ENCODE measurements around the gene HLCS.
"Not testable (repeated sequence)": the region's sequence is repeated elsewhere in the genome, so short reads cannot be mapped to it uniquely, and the experiment has no call there.

The HLCS gene

DNA sequence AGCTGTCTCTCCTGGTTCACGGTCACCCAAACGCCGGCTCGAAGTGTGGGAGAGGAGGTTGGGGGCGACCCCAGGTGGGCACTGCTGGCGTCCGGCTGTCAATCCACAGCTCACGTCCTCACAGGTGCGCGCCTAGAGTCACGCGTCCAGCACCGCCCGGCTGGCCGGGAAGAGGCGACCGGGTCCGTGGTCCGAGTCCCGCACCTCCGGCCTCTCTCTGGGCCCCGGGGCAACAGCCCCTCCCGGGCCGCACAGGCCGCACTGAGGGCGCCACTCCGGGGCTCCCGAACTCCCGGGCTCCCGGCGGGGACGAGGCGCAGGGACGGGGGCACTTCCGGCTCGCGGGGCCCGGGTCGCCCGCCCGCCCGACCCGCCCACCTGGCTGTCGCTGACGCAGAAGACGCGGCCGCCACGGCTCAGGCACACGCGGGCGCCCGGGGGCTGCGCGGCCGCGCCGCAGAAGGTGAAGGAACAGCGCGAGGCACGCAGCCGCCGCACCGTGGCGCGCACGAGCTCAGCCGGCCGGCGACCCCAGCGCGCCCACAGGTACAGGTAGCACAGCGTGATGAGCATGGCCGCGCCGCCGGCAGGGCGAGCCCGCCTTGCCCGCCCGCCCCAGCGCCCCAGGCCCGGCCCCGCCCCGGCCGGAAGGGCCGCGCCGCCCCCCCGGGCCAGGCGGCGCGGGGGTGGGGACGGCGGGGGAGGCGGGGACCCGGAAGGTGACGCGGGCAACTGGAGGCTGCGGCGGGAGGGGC, at the start of gene HLCS:
Gene HLCS, minus strand, starts transcription at position 604 of the 755 bp plus-strand sequence. Its CDS starts 31 bp downstream, at position 573.
- peak; percentile 77 for DNase-seq

DNA sequence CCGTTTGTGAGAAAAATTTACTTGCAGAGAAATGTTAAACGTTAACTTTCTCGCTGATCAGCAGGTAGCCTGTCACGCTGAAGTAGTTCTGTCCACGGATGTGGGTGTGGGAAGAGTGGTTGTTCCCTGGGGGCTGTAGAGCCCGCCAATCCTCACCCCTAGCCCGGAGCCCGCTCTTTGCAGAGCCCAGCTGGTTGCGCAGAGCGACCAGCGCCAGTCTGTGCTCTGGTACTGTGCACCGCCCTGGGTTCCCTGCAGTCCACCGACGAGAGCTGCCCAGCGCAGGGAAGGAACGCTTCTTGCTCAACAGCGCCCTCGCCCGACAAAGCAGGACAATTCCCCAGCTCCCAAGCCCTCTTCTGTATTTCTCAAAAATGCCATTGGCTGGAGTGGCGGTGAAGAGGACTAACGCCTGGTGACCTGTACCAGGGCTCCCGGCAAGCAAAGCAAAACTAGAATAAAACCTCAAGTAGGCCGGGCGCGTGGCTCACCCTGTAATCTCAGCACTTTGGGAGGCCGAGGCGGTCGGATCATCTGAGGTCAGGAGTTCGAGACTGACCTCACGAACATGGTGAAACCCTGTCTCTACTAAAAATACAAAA, 43.4 kb upstream of the HLCS start:
- peak; percentile 86 for DNase-seq

DNA sequence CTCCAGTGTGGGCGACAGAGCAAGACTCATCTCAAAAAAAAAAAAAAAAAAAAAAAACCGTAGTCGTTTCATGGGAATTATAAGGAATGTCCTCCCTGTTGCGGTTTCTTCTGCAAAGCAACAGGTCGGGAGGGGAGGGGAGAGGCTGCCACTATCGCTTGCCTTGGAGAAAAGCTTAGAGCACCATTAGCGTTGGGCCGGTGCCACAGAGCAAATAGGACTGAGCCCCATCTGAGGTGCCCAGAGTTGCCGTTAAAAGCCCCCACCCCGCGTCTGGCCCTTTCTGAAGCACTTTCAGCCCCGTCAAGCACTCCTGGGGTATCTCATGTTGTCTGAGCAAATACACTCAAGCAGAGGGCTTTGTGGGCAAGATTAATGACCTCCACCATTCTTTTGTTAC, 42.3 kb upstream of the HLCS start:
- DNase-seq, result peak; percentile 82

DNA sequence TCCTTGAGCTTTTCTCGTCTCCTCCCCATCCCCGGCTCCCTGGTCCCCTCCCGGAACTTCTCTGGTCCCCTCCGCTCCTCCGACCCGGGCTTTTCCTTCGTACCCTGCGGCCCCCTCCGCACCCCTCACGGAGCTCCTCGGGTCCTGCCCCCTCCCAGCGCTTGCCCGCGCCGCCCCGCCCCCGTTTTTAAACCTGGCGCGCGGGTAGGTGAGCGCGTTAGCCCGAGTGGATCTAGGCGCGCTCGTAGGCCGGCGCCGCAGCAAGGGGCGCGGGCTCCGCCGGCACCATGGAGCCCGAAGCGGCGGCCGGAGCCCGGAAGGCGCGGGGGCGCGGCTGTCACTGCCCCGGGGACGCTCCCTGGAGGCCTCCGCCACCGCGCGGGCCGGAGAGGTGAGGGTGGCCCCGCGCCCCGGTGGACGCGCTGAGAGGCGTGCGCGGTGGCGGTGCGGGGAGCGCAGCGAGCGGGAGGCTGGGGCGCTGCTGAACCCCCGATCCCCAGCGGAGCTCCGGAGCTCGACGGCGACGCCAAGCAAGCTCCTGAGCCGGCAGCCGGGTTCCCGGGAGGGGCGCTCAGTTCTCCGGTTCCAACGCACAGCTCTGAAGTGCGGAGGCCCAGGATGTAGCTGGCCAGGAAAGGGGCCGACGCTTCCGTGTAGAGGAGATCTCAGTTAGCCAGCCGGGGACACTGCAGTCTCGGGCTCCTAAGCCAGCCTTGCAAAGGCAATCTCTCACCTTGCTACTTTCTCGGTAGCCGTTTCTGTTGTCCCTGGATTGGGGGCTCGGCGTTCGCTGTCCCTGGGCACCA, 40.2 kb upstream of the HLCS start, which contains the start of gene RIPPLY3:
Gene RIPPLY3, plus strand, starts transcription at position 217 of the 806 bp plus-strand sequence. Its CDS starts 71 bp downstream, at position 288.
- DNase-seq, result peak; percentile 21

DNA sequence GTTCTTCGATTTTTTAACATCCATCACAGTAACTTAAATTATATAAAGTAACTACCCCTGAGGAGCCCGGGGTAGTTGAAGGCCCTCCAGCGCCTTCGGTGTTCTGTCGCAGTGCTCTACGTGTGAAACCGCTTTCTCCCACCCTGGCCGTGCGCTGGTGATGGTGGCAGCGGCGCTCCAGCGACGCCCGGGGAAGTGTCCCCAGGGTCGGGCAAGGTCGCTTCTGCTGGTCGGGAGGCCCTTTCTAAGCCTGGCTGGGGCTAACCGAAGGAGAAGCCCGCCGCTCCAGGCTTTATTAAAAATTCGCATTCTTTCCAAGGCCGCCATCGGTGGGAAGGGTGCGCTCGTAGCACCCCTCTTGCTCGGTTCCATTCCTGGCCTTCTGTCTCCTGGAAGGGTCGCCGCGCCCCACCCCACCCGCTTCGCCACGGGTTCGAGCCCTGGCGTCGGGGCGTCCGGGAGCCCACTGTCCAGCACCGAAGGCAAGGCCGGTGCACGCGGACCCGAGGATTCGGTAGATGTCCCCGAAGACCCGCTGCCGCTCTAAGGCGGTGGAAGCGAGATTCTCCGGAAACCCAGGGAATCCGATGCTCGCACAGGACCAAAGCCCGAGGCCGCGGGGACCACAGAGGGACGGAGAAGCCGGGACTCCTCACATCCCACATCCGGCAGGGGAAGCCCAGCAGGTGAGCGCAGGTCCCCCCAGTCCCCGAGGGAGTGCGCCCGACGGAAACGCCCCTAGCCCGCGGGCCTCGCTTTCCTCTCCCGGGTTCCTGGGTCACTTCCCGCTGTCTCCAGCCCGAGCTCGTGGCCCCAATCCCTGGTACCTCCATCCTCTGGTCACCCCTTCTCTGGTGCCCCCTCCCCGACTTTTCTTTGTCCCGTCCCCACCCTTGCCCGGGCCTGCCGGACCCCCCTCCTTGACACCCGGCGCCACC, 39.3 kb upstream of the HLCS start:
- DNase-seq, result no peak

DNA sequence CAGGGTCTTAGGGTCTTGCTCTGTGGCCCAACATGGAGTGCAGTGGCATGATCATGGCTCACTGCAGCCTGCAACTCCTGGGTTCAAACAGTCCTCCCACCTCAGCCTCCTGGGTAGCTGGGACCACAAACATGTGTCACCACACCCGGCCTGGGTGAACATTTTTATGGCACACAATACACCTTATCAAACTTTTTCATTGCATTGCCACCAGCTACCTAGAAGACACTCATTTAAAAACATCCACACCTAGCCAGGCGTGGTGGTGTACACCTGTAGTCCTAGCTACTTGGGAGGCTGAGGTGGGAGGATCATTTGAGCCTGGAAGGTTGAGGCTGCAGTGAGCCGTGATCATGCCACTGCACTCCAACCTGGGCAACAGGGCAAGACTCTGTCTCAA, 37.4 kb upstream of the HLCS start:
- DNase-seq, result not testable (repeated sequence)

DNA sequence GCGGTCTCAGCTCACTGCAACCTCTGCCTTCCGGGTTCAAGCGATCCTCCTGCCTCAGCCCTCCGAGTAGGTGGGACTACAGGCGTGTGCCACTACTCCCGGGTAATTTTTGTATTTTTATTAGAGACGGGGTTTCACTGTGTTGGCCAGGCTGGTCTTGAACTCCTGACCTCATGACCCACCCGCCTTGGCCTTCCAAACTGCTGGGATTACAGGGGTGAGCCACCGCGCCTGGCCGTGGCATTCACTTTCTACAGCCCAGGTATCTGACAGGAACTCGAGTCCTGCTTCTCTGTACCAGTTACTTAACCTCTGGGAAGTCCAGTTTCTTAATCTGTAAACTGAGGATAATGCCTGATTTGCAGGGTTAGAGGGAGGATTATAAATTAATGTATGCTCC, 36.4 kb upstream of the HLCS start:
- DNase-seq, result not testable (repeated sequence)

DNA sequence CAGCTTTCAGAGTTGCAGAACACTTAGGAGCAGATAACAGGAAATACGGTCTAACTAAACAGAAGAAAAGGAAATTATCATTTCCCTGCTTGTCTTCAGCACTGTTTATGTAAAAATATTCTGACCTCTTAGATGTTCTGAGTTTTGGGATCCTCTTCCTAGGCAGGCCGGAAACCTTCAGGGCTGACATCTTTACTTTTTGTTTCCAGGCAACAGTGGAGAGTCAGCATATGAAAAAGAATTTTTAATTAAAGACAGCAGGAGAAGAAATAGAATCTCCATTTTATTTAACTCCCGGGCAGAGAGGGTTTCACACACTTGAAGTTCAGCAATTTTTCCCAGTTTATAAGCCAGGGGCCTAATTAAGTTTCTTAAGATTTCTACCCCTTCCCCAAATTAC, 35.0 kb upstream of the HLCS start:
- no peak for DNase-seq

DNA sequence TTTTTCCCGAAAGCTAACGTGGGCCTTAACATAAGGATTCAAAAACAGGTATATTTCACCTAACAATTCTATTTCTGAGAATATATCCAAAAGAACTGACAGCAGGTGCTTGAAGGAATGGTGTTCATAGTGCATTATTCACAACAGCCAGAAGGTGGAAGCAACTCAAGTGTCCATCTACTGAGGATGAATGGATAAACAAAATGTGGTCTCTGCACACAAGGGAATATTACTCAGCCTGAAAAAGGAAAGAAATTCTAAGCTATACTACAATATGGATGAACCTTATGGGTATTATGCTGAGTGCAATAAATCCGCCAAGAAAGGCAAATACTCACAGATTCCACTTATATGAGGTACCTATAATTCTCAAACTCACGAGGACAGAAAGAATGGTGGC, 33.9 kb upstream of the HLCS start:
- no peak for DNase-seq

DNA sequence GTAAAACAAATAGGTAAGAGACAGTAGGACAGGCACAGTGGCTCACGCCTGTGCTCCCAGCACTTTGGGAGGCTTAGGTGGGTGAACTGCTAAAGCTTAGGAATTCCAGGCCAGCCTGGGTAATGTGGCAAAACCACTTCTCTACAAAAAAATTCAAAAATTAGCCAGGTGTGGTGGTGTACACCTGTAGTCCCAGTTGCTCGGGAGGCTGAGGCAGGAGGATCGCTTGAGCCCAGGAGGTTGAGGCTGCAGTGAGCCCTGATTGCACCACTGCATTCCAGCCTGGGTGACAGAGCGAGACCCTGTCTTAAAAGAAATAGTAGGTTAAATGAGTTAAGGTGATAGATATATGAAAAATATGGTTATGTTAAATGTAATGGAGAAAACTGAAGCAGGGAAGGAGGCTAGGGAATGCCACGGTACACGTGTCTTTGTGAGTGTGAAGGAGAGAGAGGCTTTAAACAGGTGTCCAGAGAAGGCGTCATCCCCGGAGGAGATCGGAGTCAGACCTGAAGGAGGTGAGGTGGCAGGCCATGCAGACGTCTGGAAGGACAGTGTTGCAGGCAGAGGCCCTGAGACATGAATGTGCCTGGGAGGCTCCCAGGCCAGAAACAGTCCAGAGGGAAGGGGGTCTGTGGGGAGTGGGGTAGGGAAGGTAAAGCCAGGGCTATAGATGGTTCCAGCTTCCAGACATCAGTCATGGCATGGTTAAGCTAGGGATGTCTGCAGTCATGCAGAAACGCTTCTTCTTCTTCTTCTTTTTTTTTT, 32.8 kb upstream of the HLCS start:
- no peak for DNase-seq

DNA sequence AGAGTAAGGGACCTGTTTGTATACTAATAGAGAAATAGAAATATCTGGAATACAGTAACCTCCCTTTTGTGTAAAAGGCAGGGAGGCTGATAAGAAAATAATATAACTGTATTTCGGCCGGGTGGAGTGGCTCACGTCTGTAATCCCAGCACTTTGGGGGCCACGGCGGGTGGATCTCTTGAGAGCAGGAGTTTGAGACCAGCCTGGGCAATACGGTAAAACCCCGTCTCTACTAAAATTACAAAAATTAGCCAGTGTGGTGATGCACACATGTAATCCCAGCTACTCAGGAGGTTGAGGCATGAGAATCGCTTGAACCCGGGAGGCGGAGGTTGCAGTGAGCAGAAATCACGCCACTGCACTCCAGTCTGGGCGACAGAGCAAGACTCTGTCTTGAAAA, 28.8 kb upstream of the HLCS start:
- DNase-seq, result not testable (repeated sequence)

DNA sequence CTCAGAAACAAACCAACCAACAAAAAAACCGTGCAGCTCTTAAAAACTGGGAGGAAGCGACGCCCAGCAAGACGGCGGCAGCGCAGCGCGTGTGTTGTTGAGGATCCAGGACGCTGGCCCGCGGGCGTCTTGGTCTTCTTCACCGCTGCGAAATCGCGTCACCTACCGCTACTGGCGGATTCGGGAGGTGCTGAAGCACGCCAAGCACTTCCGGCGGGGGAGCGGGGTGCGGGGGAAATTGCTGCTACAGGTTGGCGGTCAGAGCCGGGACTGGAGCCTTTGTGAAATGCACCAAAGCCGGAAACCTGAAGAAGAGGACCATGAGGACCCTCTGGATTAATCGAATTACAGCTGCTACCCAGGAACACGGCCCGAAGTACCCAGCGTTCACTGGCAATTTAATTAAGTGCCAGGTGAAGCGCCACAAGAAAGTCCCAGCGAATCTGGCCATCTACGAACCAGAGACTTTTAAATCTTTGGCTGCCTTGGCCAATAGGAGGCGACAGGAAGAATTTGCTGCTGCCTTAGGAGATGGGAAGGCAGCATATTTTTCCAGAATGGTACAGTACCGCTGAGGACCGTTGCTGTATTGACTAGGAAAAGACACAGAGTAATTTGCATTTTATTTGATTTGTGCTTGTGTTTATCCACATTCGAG, 28.2 kb upstream of the HLCS start:
- no peak for DNase-seq

DNA sequence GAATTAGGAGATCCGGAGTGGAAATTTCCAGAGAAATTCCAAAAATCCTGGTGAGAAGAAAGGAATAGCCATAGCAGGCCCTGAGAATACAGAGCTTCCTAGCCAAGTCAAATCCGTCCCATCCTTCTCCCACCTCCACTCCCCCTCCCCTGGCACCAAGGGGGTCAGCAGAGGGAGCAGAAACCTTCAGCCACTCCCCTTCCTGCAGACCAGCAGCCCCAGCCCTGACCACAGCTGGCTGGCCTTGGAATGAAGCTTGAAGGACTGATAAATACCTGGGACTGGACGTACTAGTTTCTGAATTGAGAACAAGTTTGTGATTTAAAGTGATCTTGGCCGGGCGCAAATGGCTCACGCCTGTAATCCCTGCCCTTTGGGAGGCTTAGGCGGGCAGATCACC, 26.2 kb upstream of the HLCS start:
- DNase-seq, result no peak

DNA sequence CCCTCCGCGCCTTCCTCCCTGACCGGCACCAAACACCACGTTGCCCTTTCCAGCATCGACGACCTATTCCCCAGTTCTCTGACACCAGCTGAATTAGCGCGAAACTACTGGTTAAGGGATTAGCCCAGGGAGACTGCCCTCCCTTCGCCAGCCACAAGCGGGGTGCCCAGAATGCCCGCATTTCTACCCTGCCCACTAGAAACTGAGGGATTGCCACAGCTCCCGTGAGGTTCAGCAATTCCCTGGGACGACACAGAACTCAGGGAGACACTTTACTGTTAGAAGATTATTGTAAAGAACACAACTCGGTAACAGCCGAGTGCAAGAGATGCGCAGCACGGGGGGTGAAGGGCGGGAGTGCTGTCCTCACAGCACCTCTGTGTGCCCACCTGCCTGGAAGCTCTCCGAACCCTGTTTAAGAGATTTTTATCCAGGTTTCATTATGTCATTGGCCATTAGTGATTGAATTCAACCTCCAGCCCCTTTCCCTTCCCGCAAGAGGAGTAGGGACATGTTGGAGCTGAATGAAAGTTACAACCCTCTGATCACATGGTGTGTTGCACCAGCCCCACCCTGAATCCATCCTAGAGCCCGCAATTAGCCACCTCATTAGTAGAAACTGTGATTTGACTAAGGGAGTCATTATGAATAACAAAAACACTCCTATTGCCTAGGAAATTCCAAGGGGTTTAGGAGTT, 24.2 kb upstream of the HLCS start:
- DNase-seq, result no peak

DNA sequence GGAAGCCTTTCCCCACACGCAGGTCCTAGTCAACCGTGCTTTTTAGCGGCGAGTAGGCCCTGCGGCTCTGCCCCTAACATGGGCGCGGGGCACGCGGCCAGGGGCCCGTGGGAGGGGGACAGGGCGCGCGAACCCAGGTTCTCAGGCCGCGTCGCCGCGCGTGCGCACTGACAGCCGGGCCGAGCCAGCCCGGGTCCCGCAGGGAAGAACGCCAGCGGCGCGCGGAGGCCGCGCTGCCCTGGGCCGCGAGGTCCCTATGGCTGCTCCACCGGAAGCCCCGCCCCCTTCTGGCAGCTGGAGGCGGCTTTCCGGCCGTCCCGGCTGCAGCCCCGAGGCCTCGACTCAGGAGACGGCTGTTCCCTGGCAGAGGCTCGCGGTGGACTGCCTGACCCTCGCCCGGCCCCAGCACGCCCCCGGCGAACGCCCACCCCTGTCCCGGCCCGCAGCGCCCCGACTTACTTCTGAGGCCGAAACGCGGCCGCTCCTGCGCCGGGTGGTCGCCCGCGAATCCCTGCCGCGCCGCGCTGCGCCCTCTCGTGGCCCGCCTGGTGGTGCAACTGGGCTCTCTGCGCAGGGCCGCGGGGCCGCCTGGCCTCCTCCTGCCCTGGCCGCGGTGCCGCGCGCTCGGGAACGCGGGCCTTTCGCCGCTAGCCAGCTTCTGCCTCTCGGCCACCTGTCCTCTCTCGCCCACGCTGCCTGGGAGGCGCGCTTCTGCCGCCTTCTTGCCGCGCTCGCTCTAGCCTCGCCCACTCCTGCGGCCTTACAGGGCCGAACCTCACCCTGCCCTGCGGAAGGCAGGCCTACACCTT, 23.4 kb upstream of the HLCS start:
- peak; percentile 90 for DNase-seq

DNA sequence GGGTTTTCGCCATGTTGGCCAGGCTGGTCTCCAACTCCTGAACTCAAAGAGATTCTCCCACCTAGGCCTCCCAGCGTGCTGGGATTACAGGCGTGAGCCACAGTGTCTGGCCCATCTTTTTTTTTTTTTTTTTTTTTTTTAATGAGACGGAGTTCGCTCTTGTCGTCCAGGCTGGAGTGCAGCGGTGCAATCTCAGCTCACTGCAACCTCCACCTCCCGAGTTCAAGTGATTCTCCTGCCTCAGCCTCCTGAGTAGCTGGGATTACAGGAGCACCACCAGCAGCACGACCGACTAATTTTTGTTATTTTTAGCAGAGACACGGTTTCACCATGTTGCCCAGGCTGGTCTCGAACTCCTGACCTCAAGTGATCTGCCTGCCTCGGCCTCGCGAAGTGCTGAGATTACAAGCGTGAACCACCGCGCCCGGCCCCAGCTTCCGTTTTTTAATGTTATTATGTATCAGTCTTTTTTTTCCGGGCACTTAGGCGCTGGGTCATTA, 22.8 kb upstream of the HLCS start:
- DNase-seq, result not testable (repeated sequence)

DNA sequence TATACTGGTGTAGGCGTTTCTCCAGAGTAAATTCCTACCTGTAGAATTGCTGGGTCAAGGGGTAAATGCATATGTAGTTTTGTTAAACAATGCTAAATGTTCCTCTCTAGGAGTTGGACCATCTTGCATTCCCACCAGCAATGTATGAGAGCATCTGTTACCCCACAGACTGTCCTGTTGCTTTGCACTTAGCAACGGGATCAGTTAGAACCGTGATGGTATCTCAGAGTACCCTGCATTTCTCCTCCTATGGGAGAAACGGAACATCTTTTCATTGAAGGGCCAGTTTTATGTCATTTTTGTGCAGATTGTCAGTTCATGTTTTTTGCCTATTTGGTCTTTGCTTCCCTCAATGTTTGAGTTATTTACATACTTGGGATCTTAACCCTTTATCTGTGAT, 22.1 kb upstream of the HLCS start:
- DNase-seq, result no peak

DNA sequence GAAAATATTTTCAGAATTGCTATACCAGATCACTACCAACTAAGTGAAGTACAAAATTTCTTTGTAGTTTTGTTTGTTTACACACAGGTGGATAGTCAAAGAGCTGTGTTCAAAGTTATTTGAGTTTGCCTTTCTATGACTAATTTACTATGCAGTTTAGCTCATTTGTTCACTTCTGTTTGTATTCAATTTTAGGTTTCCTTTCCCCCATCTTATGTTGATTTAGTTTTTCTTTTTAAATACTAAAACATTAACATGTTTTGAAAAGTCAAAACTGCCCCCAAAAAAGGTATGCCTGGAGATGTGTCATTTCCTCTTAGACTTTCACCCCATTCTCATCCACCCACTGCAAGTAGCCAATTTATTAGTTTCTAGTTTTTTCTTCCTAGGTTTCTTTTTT, 21.4 kb upstream of the HLCS start:
- no peak for DNase-seq
